ENCODE data around the gene TCF15. TPM values are rescaled to one million over a fixed set of nuclear protein-coding genes. Genes with fewer than 3 reads are reported as not detected.

TCF15 gene
- total and polyA plus RNA-seq, 2 of the 8 experiments (the other 6 are each of a cell fraction or from before 2014, with no cell fraction given), result 3.7 to 6.9 TPM

DNA sequence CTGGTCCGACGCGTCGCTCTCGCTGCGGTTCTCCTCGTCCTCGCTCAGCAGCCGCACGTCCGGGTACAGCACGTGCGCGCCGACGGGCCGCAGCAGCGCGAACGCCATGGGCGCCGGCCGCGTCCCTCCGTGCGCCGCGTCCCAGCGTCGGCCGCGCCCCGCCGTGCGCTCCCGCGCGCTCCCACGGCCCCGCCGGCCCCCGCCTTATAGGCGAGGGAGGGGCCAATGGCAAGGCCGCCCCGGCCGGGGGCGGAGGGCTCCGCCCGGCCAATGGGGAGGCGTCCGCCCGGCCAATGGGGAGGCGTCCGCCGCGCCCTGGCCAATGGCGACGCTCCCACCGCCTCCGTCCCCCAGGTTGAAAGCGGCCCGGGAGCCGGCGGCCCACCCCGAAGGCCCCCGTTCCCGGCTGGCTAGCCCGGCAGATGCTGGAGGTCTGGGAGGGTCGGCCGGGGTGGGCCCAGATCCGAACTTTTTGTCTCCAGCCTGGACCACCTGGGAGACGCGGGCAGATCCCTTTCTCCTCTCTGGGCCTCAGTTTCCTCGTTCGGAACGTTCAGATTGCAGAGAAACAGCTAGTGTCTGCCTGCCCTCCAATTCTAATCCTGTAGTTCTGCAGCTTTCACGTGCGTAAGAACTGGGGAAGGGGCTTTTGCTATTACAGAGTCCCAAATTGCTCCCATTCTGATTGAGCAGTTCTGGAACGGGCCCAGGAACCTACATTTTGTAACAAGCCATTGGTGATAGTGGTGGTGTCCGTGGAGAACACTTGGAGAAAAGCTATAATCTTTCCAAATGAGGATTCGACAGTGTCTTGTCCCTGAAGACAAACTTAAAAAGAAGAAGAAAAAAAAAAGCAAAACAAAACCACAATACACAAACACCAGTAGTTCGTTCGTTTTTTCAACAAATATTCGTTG is at the start of gene TCF15 (continued):
- no peak for TF ChIP-seq HDAC6 (IDR thresholded peaks at IDR 0.05; ENCODE audit: low read depth, low read length)
- TF ChIP-seq ZNF274 (IDR thresholded peaks at IDR 0.05; ENCODE audit: borderline replicate concordance, extremely low read depth, low read length), result no peak
- TF ChIP-seq POLR2A (IDR thresholded peaks at IDR 0.05; ENCODE audit: control extremely low read depth in 1 of 2, low read depth in 2 of 2, low read length in 2 of 2), result peak in 1 of 2 experiments; percentile 16; a peak in 1 of 3 replicates
- peak; percentile 93 for TF ChIP-seq MAX (IDR thresholded peaks at IDR 0.05)
- TF ChIP-seq SP1 (IDR thresholded peaks at IDR 0.05; ENCODE audit: low read depth, low read length), result peak; percentile 55; the same call in 1 of the 2 replicates
- peak; percentile 61; the same call in 1 of the 2 replicates for TF ChIP-seq TBP (IDR thresholded peaks at IDR 0.05; ENCODE audit: low read depth, low read length)
- peak; percentile 49; the same call in 1 of the 2 replicates for TF ChIP-seq PHF8 (conservative IDR thresholded peaks at IDR 0.05; ENCODE audit: low read depth, low read length)
- TF ChIP-seq, protein P1, sequence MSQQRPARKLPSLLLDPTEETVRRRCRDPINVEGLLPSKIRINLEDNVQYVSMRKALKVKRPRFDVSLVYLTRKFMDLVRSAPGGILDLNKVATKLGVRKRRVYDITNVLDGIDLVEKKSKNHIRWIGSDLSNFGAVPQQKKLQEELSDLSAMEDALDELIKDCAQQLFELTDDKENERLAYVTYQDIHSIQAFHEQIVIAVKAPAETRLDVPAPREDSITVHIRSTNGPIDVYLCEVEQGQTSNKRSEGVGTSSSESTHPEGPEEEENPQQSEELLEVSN (IDR thresholded peaks at IDR 0.05), result peak; percentile 79

Data from H1 (cell line).